ENCODE measurements around the gene MMD2.

The MMD2 gene

DNA sequence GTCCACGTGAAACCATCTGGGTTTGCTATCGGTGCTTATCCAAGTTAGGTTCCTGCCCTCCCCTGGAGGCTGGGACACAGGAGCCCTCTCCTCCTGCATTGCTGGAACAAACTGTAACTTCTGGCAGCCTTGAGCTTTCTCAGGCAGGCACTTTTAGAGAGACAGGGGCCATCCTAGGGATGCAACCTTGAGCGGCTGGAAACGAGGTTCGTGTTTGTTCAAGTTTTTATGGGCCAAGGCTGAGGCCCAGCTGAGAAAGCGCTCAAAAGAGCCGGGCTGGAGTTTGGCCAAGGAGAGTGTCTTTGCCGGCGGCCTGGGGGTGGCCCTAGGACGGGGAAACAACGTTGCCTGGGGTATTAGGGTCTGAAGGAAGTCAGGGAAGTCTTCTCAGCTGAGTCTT is 5.5 kb upstream of the MMD2 start:
- TF ChIP-seq POLR2AphosphoS5 (IDR thresholded peaks at IDR 0.05; ENCODE audit: low read depth, low read length) (no peak), TAF1 (IDR thresholded peaks at IDR 0.05; ENCODE audit: borderline replicate concordance, insufficient read depth, low read length) (no peak)

DNA sequence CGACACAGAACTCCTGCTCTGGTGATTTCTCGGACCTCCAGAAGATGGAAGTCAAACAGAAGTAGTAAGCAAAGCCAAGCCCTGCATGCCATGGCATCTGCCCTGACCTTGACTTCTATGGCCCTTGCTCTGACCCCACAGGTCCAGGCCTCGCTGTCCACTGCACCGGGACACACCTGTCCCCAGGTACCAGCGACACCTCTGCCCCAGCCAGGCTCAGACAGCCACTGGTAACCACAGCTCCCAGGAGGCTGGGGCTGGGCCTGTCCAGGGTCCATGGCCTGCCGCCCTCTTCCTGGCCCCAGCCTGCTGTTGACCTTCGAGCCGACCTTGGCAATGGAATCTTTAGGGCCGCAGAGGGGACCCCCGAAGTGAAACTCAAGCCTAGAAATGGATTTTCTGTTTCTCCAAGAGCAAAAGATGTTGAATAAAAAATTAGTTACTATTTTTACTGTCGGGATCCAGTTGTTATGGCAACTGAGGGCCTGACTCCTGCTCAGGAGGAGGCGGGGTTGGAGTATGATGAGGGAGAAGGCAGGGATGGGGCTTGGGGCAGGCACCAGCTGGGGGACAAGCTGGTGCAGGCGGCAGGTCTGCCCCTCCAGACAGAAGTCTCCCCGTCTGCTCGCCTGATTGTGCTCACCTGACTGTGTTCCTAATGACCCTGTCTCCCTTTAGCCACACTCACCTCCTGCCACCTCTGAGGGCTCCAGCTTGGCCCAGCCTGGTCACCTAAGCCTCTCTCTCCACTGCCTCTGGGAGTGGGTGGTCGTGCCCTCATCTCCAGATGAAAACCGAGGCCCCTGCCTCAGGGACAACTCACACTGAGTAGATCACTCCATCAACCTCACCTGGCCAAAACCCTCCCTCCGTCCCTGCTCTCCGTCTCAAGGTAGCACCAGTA is 4.1 kb upstream of the MMD2 start:
- TF ChIP-seq TAF1 (IDR thresholded peaks at IDR 0.05; ENCODE audit: borderline replicate concordance, insufficient read depth, low read length) (no peak), FOXP2 (optimal IDR thresholded peaks at IDR 0.05; ENCODE audit: borderline replicate concordance, extremely low read depth, extremely low read length, insufficient read depth) (no peak), POLR2AphosphoS5 (IDR thresholded peaks at IDR 0.05; ENCODE audit: low read depth, low read length) (no peak), SIN3A (IDR thresholded peaks at IDR 0.05; ENCODE audit: borderline replicate concordance, insufficient read depth, low read length) (no peak)
- TF ChIP-seq, protein P1, sequence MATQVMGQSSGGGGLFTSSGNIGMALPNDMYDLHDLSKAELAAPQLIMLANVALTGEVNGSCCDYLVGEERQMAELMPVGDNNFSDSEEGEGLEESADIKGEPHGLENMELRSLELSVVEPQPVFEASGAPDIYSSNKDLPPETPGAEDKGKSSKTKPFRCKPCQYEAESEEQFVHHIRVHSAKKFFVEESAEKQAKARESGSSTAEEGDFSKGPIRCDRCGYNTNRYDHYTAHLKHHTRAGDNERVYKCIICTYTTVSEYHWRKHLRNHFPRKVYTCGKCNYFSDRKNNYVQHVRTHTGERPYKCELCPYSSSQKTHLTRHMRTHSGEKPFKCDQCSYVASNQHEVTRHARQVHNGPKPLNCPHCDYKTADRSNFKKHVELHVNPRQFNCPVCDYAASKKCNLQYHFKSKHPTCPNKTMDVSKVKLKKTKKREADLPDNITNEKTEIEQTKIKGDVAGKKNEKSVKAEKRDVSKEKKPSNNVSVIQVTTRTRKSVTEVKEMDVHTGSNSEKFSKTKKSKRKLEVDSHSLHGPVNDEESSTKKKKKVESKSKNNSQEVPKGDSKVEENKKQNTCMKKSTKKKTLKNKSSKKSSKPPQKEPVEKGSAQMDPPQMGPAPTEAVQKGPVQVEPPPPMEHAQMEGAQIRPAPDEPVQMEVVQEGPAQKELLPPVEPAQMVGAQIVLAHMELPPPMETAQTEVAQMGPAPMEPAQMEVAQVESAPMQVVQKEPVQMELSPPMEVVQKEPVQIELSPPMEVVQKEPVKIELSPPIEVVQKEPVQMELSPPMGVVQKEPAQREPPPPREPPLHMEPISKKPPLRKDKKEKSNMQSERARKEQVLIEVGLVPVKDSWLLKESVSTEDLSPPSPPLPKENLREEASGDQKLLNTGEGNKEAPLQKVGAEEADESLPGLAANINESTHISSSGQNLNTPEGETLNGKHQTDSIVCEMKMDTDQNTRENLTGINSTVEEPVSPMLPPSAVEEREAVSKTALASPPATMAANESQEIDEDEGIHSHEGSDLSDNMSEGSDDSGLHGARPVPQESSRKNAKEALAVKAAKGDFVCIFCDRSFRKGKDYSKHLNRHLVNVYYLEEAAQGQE (IDR thresholded peaks at IDR 0.05; ENCODE audit: insufficient read depth in 1 of 2, low read depth in 2 of 2, low read length in 2 of 2) = no peak

DNA sequence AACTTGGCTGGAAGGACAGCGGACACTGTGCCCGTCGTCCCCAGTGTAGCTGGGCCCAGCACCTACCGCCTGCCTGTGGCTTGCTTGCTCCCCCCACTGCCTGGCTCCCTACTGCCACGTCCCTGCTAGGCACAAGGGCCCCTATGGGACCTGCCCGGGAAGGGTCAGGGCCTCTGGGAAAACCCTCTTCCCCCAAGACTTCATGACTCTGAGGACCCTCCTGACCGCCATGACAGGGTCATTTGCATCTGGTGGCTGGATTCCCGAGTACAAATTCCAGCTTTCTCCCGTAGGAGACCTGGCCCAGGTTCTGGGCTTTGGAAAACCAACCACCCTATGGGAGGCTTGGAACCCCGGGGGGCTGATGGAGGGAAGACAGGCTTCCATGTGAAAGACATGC is 1.4 kb upstream of the MMD2 start:
- TF ChIP-seq, protein P1 (IDR thresholded peaks at IDR 0.05; ENCODE audit: insufficient read depth in 1 of 2, low read depth in 2 of 2, low read length in 2 of 2) = no peak

- TF ChIP-seq TAF1 (IDR thresholded peaks at IDR 0.05; ENCODE audit: borderline replicate concordance, insufficient read depth, low read length) (no peak), FOXP2 (optimal IDR thresholded peaks at IDR 0.05; ENCODE audit: borderline replicate concordance, extremely low read depth, extremely low read length, insufficient read depth) (no peak), POLR2AphosphoS5 (IDR thresholded peaks at IDR 0.05; ENCODE audit: low read depth, low read length) (no peak), SIN3A (IDR thresholded peaks at IDR 0.05; ENCODE audit: borderline replicate concordance, insufficient read depth, low read length) (no peak)
- TF ChIP-seq, protein P1 (IDR thresholded peaks at IDR 0.05; ENCODE audit: insufficient read depth in 1 of 2, low read depth in 2 of 2, low read length in 2 of 2) = no peak
Observed at GRCh38 chr7:4959893-4960292, 906 bp upstream of the MMD2 start.

DNA sequence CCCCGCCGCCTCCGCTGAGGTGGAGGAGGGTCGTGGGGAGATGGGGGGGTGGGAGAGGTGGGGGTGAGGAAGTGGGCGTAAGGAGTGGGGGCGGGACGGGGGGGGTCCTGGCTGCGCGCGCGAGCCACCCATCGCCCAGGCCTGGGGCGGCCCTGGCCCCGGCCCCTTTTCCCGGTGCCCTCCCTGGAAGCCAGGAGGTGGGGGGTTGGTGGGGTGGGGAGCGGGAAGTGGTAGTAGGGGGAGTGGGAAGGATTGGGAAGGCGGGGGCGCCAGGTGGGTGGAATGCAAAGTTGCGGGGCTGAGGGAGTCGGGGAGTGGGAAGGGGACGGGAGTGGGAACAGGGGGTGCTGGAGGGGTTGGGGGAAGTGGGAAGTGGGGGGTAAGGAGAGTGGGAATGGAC is 319 bp upstream of the MMD2 start:
- TF ChIP-seq FOXP2 (optimal IDR thresholded peaks at IDR 0.05; ENCODE audit: borderline replicate concordance, extremely low read depth, extremely low read length, insufficient read depth) = no peak
- TF ChIP-seq, protein P1 (IDR thresholded peaks at IDR 0.05; ENCODE audit: insufficient read depth in 1 of 2, low read depth in 2 of 2, low read length in 2 of 2) = no peak
- TF ChIP-seq SIN3A (IDR thresholded peaks at IDR 0.05; ENCODE audit: borderline replicate concordance, insufficient read depth, low read length) = no peak
- TF ChIP-seq TAF1 (IDR thresholded peaks at IDR 0.05; ENCODE audit: borderline replicate concordance, insufficient read depth, low read length) = no peak
- TF ChIP-seq POLR2AphosphoS5 (IDR thresholded peaks at IDR 0.05; ENCODE audit: low read depth, low read length) = no peak
